ENCODE results near the gene B3GNT5. TPM values are rescaled to one million over a fixed set of nuclear protein-coding genes. Genes with fewer than 3 reads are reported as not detected.
A peak's percentile ranks its signal among the peaks of the same experiment; 100 is the strongest.
"Not testable (repeated sequence)": the region's sequence is repeated elsewhere in the genome, so short reads cannot be mapped to it uniquely, and the experiment has no call there.

B3GNT5 gene
- total RNA-seq, result 23.4 TPM

- DNase-seq, result no peak
These were observed at the start of gene B3GNT5 for GRCh38 chr3:183252973-183253527. Gene B3GNT5, plus strand, starts transcription at chr3:183253253. Its CDS starts 16,546 bp downstream, at chr3:183269799.

GRCh38 chr3:183203670-183204069 lies 49.4 kb upstream of the B3GNT5 start:
- DNase-seq, result no peak

- DNase-seq, result no peak
These were observed 44.8 kb upstream of the B3GNT5 start for GRCh38 chr3:183208260-183208659.

GRCh38 chr3:183208800-183209199 lies 44.3 kb upstream of the B3GNT5 start:
- DNase-seq, result no peak

- DNase-seq, result no peak
These were observed 42.7 kb upstream of the B3GNT5 start for GRCh38 chr3:183210341-183210740.

GRCh38 chr3:183210862-183211341 lies 42.2 kb upstream of the B3GNT5 start:
- DNase-seq, result no peak

- DNase-seq, result peak; percentile 9
These were observed 41.7 kb upstream of the B3GNT5 start for GRCh38 chr3:183211352-183211751.

GRCh38 chr3:183212096-183212495 lies 41.0 kb upstream of the B3GNT5 start:
- DNase-seq, result no peak

GRCh38 chr3:183212565-183212964 lies 40.5 kb upstream of the B3GNT5 start:
- peak; percentile 11 for DNase-seq

- no peak for DNase-seq
These were observed 39.4 kb upstream of the B3GNT5 start for GRCh38 chr3:183213415-183214276.

- DNase-seq, result no peak
These were observed 38.8 kb upstream of the B3GNT5 start for GRCh38 chr3:183214277-183214612.

GRCh38 chr3:183215591-183216202 lies 37.4 kb upstream of the B3GNT5 start:
- no peak for DNase-seq

GRCh38 chr3:183217548-183218332 lies 35.3 kb upstream of the B3GNT5 start:
- no peak for DNase-seq

GRCh38 chr3:183218826-183219225 lies 34.2 kb upstream of the B3GNT5 start:
- DNase-seq, result no peak

- peak; percentile 1 for DNase-seq
These were observed 32.2 kb upstream of the B3GNT5 start for GRCh38 chr3:183220828-183221227.

- DNase-seq, result no peak
These were observed 30.3 kb upstream of the B3GNT5 start for GRCh38 chr3:183222631-183223235.

GRCh38 chr3:183224180-183224970 lies 28.7 kb upstream of the B3GNT5 start:
- DNase-seq, result no peak

- no peak for DNase-seq
These were observed 26.6 kb upstream of the B3GNT5 start for GRCh38 chr3:183226333-183226890.

- no peak for DNase-seq
These were observed 25.5 kb upstream of the B3GNT5 start for GRCh38 chr3:183227586-183227985.

GRCh38 chr3:183229178-183229577 lies 23.9 kb upstream of the B3GNT5 start:
- DNase-seq, result no peak

GRCh38 chr3:183230251-183230650 lies 22.8 kb upstream of the B3GNT5 start:
- DNase-seq, result not testable (repeated sequence)
